Right hindlimb (tissue), 1 donor: ENCODE measurements around the gene EPPIN.

Experiments used
- DNase-seq: peaks from one replicate; pipeline ENCODE4 v3.0.0-alpha.2; 2018

Gene EPPIN

DNA sequence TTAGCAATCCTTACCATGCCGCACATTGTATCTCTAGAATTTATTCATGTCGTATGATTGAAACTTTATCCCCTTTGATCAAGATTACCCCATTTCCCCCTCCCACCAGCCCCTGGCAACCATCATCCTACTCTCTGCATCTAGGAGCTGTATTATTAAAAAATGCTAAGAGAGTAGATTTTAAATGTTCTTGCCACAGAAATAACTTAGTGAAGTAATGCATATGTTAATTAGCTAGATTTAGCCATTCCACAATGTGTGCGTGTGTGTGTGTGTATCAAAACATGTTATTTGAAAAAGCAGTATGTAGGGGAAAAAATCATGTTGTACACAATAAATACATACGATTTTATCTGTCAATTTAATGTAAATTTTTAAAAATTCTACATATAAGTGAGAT lies 19.9 kb downstream of the EPPIN start:
- no peak for DNase-seq

DNA sequence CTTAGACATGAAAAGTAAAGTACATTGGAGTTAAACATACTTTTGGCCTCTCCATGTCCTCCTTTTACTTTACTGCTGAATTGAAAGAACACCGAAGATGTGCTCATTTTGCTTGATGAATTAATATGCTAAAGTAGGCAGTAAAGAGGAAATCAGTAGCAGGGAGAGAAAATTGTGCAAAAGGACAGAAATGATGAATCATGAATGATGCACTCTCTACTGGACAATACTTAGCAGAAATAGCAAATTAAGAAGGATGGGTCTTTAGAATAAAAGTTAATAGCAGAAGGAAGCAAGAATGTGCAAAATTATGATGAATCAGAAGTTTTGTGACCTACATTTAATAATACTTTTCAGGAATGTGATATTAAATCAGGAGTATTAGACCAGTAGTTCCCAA lies 23.4 kb downstream of the EPPIN start:
- DNase-seq: no peak

DNA sequence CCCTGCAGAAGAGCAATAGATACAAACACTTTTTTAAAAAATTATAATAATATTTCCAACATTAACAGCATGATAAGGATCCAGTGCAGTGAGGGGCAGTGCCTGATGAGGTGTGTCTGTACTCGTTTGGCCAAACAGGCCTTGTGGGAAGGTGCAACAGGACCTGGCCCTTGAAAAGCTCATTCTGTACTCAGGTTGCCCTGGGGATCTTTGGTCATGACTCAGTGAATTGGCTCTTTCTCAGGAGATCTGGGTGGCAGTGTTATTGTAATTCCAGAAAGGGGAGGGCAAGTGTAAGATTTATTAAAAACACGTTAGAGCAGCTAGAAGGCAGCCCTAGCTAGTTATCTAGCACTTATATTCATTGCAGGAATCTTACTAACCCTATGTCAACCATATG lies 28.9 kb downstream of the EPPIN start:
- DNase-seq: no peak

DNA sequence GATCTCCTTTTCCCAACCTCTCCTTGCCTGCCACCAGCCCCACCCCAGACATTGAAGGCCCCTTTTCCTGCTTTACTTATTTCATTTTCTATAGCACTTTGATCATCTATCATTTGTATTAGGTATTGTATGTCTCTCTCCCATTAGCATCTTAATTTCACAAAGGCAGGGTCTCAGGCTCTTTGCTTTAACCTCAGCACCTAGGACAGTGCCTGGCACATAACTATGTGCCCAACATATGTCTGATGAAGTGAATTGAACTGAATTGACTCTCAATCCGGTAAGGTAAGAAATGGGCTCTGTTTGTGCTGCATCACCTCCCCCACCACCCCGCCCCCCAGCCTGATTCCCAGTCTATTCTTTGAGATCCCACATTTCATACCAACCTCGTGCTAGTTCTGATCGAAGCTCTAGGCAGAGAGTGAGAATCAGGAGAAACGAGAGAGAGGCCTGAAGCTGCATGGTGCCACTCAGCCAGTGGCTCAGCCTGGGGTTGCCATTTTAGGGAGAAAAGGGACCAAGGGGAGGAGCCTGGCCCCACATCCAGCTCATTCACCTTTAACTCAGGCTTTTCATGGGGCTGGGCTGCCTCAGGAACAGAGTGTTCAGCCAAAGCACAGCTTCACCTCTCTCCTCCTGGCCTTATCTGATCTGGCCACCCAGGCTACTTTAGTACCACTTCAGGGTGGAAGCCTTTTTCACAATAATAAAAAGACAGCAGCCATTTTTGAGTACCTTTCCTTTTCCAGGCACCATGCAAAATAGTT lies 31.9 kb downstream of the EPPIN start, which contains the start of gene SPINT3:
Gene SPINT3, minus strand, starts transcription at position 476 of the 767 bp plus-strand sequence. Its CDS starts 14 bp downstream, at position 462.
- DNase-seq: no peak

DNA sequence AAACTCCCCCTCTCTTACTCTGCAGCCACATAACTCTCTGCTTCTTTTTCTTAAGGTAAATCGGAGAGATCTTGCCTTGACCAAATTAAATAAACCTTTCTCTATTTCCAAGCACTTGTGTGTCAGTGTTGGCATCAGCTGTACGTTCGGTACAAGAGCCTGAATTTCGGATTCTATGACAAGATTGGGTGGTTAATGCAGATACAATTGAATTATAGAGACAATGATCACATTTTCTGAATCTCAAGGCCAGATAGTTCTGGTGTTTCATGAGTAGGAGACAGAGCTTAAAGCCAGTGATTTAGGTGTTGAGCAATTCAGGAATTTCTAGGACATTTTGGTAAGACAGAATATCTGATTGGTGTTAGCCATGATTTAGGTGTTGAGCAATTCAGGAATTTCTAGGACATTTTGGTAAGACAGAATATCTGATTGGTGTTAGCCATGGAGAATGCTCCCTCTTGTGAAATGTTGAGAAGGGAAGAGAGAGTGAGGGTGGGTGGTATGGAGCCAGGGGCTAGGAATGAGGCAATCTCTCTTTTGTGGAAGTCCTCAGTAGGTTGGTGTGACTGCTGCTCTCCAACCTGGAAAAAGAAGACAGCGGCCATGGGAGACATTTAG lies 36.8 kb downstream of the EPPIN start:
- no peak for DNase-seq

DNA sequence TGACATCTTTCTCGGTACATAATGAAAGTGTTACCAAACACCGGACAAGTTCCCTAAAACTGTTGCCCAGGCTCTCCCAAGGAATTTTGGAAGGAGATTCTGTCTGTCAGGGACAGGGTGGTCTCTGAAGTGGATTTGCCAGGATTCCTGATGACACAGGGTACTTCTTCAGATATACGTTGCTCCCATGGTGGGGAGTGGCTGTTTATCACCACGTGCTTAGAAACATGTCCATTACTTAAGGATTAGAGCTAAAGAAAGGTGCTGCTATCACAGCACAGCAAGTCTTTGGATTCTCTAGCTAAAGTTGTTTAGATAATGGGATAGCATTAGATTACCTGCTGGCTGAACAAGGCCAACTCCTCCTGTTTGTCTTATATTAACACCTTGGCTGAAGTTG lies 38.1 kb downstream of the EPPIN start:
- no peak for DNase-seq

DNA sequence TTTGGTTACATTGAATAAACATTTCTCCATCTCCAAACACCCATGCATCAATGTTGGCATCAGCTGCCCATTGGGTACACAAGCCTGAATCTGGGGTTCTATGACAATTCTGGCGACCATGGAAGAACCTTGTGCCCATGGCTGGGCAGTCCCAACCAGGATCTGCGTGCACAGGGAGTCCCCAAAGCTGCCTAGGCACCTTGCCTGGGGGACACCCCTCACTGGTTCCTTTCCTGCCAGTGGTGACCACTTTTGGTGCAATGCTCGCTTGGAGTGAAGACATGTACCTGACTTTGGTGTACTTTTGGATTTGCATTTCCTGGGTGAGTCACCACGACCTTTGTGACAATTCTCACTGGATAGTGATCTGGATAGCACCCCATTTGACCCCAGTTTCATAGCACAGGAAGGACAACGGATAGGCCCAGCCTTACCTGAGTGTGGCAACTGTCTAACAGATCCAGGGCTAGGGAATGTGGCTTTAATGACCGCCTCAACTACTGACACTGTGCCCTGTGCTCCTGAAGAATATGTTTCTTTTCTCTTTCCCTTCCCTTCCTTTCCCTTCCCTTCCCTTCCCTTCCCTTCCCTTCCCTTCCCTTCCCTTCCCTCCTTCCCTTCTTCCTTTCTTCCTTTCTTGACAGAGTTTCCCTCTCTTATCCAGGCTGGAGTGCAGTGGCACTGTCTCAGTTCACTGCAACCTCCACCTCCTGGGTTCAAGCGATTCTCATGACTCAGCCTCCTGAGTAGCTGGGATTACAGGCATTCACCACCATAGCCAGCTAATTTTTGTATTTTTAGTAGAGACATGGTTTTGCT lies 38.9 kb downstream of the EPPIN start:
- DNase-seq: no peak

DNA sequence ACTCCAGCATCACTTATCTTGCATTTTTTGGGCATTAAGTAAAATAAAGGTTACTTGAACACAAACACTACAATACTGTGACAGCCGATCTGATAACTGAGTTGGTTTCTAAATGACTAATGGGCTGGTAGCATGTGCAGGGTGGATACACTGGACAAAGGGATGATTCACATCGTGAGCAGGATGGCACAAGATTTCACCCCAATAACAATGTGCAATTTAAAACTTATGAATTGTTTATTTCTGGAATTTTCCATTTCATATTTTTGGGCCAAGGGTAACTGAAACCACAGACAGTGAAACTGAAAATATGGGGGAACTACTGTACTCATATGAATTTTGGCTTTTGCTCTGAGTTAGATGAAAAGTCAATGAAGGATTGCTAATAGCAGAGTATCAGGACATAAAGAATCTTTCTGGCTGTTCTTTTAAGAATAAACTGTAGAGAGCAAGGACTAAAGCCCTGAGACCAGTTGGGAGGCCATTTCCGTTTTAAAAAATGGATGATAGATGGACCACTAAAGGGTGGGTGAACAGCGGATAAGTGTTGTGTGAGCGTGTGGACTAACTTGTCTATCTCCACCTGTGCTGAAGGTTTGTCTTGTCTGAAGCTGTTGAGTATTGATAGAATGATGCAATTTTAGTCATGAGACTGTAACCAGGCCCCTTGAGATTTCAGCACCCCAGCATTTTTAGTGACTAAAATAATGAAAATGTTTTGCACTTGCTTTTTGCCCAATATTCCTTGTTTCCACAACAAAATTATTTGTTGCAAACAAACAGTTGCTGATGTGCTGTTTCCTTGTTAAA lies 40.0 kb downstream of the EPPIN start:
- no peak for DNase-seq

DNA sequence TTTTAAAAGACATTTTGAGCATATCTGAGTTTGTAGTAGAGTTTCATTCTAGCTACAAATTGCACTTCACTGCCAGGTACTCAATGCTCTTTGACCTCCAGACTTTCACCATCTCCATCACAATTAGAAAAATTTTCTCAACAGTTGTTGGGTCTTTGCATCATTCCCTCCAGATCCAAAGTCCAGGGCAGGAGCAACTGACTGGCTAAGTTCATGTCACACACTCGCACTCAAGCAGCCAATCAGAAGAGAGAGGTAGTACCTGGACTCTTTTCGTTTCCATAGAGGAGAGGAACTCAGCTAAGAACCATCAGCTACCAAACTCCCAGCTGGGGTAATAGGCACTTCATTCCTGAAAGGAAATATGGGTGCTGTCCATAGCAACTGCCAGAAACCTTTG lies 40.8 kb downstream of the EPPIN start:
- DNase-seq: no peak

DNA sequence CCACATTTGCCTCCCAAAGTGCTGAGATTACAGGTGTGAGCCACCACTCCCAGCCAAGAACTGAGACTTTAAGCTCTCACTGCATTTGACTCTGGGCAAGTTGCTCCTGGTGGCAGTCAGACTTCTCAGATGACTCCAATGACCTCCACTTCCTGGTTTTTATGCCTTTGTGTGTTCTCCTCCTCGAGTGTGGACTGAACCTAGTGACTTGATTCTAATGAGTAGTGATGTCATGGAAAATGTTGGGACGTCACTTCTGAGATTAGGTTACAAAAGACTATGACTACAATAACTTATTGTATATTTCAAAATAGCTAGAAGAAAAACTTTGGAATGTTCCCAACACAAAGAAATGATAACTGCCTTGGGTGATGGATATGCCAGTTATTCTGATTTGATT lies 43.8 kb downstream of the EPPIN start:
- DNase-seq: no peak

DNA sequence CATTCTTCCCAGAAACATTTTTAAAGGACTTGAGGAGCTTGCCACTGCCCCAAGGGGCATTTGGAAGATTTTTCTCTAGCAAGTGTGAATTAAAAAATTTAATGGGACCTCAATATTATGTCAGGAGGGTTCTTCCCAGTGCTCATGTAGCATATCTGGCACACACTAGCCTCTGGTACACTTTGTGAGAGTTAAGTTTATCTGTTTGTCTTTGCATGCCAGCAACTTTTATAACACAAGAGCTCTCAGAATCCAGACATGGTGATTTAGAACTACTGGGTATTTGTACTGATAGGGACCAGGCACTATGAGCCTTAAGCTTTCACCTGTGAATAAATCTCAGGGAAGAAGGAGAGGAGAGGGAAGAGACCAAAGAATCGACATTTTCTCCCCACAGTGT lies 44.6 kb downstream of the EPPIN start:
- no peak for DNase-seq

DNA sequence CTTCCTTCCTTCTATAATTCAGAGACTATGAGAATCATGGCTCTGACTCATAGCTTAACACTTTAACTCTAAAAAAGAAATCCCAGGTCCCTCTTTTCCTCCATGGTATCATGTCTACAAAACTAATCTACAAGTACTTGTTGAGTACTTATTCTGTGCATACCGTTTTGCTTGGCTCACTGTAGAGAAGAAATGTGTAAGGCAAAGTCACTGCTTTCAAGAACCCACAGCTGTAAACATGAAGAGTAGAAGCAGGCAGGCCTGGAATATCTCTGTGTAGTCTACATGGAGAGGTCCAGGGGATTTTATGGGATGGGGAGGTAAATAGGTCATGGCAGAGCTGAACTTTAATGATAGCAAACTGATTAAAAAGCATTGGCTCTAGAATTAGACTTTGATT lies 45.6 kb downstream of the EPPIN start:
- no peak for DNase-seq

DNA sequence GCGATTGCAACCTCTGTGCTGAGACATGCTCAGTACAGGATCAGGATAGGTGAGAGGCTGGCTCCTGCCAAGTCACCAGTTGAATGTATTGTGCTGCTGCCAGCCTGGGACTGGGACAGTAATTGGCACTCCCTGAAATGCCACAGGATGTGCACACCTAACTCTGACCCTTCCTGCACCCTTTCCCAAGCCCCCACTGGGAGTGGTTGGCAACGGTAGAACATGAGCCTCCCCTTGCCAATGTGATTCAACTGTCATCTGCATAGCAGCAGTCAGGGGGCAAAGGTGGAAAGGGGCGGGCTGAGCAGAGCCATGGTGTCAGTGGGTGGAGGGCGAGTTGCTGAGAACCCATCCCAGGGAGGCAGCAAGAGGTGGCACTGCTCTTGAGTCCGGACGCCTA lies 47.2 kb downstream of the EPPIN start:
- no peak for DNase-seq

DNA sequence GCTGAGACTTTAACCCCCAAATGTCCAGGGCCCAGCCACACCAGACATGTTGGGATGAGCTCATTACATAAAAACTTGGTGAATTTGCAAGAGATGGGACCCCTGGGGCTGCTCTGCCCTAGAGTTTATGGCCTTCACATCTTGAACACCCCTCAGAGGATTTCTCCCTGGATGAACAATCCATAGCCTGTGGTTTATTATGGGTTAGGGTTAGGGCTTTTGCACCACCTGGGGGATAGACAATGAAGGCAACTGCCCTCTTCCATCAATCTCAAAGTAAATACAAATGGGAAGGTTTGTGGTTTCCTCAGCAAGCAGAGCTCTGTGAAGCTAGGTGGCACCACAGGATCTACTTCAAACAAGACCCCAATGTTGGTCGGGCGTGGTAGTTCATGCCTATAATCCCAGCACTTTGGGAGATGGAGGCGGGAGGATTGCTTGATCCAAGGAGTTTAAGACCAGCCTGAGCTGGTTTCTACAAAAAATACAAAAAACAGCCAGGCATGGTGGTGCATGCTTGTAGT lies 49.2 kb downstream of the EPPIN start:
- no peak for DNase-seq

DNA sequence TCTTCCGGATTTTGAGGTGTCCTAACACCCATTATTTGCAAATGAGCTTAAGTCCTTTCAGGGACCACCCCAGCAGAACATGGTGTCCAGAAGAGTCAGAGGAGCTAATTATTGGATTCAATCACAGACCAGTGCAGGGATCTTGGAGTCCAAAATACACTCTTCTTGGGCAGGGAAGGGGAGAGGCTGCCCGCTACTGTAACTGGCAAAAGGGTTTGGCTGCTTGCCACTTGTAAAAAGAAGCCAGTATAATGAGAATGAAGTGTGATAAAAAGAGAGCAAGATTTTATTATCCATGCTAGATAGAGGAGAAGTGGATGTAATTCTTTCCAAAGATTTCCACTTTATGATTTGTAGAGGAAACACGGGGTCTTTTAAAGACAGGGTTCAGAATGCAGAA lies 51.0 kb downstream of the EPPIN start:
- DNase-seq: no peak

DNA sequence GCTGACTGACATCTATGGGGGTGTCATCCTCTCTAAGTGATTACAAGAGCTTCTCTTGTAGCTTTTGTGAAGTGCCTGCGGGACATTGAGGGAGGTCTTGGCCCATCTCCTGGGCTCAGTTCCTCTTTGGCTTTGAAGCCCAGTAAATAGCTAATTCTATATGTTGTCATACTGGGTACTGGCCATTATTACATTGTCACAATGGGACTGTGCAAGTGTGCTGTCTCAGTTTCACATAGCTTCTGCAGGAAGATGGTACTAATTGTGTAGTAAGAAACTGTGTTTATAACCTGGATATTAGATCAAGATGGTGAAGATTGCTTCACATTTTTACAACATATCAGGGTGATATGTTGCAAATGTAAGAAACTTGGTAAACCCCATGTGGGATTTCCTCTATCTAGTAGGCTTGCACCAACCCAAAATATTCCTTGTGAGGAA lies 51.7 kb downstream of the EPPIN start:
- DNase-seq: no peak
